Mucosa of descending colon (tissue), 3 donors: ENCODE measurements around the gene USP49. TPM values are rescaled to one million over a fixed set of nuclear protein-coding genes. Genes with fewer than 3 reads are reported as not detected.

Experiments
- ATAC-seq: fragments of 200-7000 bp; cut with Tn5 transposase; one replicate; pipeline ENCODE4 v1.9.1; 2020; ENCODE audit warnings: mild to moderate bottlenecking, moderate library complexity
- DNase-seq, 3 donors: peaks; one replicate each; pipeline ENCODE4 v3.0.0-alpha.2; 2020
- H3K36me3 ChIP-seq: fragments of 200-600 bp; one replicate; pipeline ENCODE4 v1.8.0; 2021; ENCODE audit warnings: low read depth, mild to moderate bottlenecking
- H3K4me1 ChIP-seq: fragments of 200-600 bp; one replicate; pipeline ENCODE4 v1.8.0; 2021; ENCODE audit warnings: low read depth, mild to moderate bottlenecking
- H3K4me3 ChIP-seq: fragments of 200-600 bp; one replicate; pipeline ENCODE4 v1.8.0; 2021; ENCODE audit warnings: mild to moderate bottlenecking
- H3K9me3 ChIP-seq: fragments of 200-600 bp; one replicate; pipeline ENCODE4 v1.8.0; 2021; ENCODE audit warnings: mild to moderate bottlenecking
- intact Hi-C, 2 donors: fragments of 100-400 bp; cut with DNase I in 1 of 2; cut with micrococcal nuclease in 1 of 2; formaldehyde crosslinking; loops; one replicate each; pipeline versions ENCODE4 v1.11.0 to v1.11.1; 2022; cut with DNase I, micrococcal nuclease
- total RNA-seq, 3 donors: library from RNA; stranded (reverse); fragmentation: NEBNext Ultra II Directional in 2 of 3; extraction: Animal tissue kit (Norgen Biotek cat#: 25700) in 2 of 3; gene quantifications; one replicate each; pipeline versions ENCODE4 v1.2.1 to v1.2.4, GENCODE V29; 2021 to 2023
- TF ChIP-seq, protein P1 (sequence below): fragments of 200-600 bp; IDR thresholded peaks from one replicate; pipeline ENCODE4 v1.8.0; 2022; ENCODE audit warnings: antibody characterized with exemption, mild to moderate bottlenecking
- donor health status: DM: no; HTN: no; CAD: no; lungs with moderate emphysema.
- donor health status: DM: no; HTN: no; CAD: no.
- donor health status: DM: no; HTN: yes; CAD: no.

USP49 gene
- total RNA-seq, 3 donors from 2014 or later = 2.8 to 3.7 (median 3.2) TPM

DNA sequence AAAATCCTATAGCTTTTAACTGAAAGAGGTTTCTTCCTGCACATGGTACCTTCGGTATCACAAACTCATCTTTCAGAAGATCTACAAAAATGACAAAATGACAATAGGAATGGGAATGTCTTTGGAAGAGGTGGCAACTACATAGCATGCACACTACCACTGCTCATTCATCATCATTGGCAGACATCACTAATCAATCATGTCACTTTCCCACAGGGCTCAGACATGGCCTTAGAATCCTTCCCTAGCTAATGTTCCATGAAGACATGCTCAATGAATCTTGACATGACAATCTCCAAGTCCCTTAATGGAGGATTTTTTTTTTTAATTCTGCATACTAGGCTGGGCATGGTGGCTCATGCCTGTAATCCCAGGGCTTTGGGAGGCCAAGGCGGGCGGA, 144.8 kb downstream of the USP49 start:
- ATAC-seq (no peak), DNase-seq (no peak)
- no peaks in the 10 kb centered on the region for H3K4me1 ChIP-seq
- TF ChIP-seq, protein P1, sequence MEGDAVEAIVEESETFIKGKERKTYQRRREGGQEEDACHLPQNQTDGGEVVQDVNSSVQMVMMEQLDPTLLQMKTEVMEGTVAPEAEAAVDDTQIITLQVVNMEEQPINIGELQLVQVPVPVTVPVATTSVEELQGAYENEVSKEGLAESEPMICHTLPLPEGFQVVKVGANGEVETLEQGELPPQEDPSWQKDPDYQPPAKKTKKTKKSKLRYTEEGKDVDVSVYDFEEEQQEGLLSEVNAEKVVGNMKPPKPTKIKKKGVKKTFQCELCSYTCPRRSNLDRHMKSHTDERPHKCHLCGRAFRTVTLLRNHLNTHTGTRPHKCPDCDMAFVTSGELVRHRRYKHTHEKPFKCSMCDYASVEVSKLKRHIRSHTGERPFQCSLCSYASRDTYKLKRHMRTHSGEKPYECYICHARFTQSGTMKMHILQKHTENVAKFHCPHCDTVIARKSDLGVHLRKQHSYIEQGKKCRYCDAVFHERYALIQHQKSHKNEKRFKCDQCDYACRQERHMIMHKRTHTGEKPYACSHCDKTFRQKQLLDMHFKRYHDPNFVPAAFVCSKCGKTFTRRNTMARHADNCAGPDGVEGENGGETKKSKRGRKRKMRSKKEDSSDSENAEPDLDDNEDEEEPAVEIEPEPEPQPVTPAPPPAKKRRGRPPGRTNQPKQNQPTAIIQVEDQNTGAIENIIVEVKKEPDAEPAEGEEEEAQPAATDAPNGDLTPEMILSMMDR = no peak
- H3K9me3 ChIP-seq = no peaks in the 10 kb centered on the region
- intact Hi-C loops = no loop called here
- no peak overlapping the region for H3K4me3 ChIP-seq
- H3K36me3 ChIP-seq = no peaks in the 10 kb centered on the region

DNA sequence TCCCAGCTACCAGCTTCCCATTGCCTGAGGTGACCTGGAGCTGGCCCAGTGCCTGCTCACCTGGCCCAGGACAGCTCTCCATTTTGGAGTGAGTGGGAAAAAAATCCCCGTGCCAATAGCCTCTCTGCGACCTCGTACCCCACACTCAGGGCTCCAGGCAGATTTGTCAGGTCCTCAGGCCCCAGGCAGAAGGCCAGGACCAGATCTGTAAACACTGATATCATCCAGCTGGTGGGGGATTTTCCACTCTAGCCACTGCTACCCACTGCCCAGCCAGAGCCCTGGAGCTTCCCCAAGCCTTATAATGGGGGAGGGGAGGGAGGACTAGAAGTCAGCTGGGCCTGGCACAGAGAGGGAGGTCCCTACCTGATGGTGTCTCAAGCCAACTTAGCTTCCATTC, 146.6 kb downstream of the USP49 start:
- H3K4me3 ChIP-seq = no peak overlapping the region
- TF ChIP-seq, protein P1 = no peak
- DNase-seq = no peak
- no peaks in the 10 kb centered on the region for H3K4me1 ChIP-seq
- no peaks in the 10 kb centered on the region for H3K9me3 ChIP-seq
- H3K36me3 ChIP-seq = no peaks in the 10 kb centered on the region
- no peak for ATAC-seq
- intact Hi-C loops = no loop called here

DNA sequence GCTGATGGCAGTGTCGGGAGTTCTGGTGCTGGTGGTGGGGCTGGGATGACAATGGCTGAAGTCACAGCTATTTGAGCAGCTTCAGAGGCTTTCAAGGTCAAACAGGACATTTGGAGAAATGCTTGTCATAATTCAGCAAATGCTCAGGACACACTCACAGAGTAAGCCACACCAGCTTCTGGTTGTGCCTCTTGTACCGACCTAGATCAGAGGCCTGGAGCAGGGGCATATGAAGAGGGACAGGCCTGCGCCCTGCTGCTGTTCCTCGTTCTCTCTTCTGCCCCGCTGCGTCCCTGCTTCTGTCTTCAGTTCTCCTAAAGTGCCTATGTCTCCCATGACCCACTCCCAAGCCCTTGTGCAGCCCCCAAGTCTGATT, 147.1 kb downstream of the USP49 start:
- no peak for DNase-seq
- ATAC-seq = no peak
- H3K9me3 ChIP-seq = no peaks in the 10 kb centered on the region
- no peak overlapping the region for H3K4me3 ChIP-seq
- TF ChIP-seq, protein P1 = no peak
- H3K4me1 ChIP-seq = no peaks in the 10 kb centered on the region
- intact Hi-C loops = no loop called here
- no peaks in the 10 kb centered on the region for H3K36me3 ChIP-seq

DNA sequence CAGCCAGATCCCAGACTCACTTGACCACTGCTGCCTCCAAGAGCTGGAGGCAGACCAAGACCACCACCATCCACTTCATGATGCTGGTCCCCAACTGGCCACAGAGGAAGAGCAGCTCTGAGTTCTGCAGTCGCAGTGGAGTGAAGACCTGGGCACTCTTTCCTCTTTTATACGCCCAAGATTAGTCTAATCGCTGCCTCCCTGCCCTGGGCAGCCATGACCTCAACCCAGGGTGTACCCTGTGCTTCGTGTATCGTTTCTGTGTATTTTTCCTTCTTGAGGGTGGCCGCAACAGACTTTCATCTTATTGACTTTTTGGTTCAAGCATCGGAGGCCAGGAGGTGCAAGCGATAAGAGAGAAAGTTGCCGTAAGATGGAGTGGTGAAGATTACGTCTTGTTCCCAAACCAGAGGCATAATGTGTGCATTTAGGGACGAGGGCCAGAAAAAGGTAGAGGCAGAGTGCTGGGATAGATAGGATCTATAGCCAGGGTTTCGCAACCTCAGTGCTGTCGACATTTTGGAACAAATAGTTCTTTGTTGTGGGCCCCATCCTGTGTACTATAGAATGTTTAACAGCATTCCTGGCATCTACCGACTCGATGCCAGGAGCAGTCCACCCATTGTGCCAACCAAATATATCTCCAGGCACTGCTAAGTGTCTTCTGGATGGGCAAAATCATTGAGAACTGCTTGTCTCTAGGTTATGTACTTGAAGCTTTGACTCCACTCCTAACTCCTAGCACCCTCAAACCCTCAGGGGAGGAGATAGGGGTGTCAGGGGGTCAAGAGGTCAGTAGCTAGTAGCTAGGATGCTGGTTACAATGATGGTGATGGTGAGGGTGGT, 147.7 kb downstream of the USP49 start, which contains the start of gene PGC:
TSS of gene PGC (minus strand) at position 142 of the 846 bp plus-strand sequence. CDS start at position 79, 63 bp downstream.
- TF ChIP-seq, protein P1 = no peak
- H3K36me3 ChIP-seq = no peaks in the 10 kb centered on the region
- H3K9me3 ChIP-seq = no peaks in the 10 kb centered on the region
- H3K4me1 ChIP-seq = no peaks in the 10 kb centered on the region
- DNase-seq (no peak), ATAC-seq (no peak)
- no peak within 1 kb of the TSS for H3K4me3 ChIP-seq
- intact Hi-C loops = no loop called here

DNA sequence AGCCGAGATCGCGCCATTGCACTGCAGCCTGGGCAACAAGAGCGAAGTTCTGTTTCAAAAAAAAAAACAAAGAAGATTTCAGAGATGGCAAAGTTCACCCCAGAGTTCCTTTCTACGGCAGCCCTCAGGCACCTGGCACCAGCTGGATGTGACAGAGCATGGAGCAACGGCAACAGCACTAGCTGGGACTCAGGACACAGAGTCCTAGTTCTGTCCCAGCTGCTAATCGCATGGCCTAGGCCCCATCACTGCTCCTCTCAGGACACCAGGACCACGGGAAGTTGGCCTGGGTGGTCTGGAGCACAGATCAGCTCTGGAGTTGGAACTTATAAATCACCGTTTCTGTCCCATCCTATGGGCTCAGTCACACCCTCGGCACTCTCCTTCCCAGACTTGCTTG, 149.1 kb downstream of the USP49 start:
- ATAC-seq = no peak
- DNase-seq = no peak
- no peak overlapping the region for H3K4me3 ChIP-seq
- no peaks in the 10 kb centered on the region for H3K9me3 ChIP-seq
- TF ChIP-seq, protein P1 = no peak
- H3K4me1 ChIP-seq = peaks cover 7% of the 10 kb centered on the region
- intact Hi-C loops = no loop called here
- H3K36me3 ChIP-seq = no peaks in the 10 kb centered on the region
